Lung microvascular endothelial cell (primary cell): ENCODE results near the gene GFAP. TPM values are rescaled to one million over a fixed set of nuclear protein-coding genes. Genes with fewer than 3 reads are reported as not detected.
A peak's percentile ranks its signal among the peaks of the same experiment; 100 is the strongest.

Experiments
- DNase-seq, 2 donors: peaks; one replicate each; pipeline versions ENCODE4 v3.0.0 to v3.0.0-alpha.2; 2010; ENCODE audit warnings: low read depth in 2 of 2
- total RNA-seq: library from RNA; depleted of rRNA; stranded (reverse); fragments of >200 nt; gene quantifications from 2 replicates; pipeline ENCODE4 v1.2.1, GENCODE V29; 2014

GFAP gene
- total RNA-seq, 1 donor from 2014 or later = not detected

DNA sequence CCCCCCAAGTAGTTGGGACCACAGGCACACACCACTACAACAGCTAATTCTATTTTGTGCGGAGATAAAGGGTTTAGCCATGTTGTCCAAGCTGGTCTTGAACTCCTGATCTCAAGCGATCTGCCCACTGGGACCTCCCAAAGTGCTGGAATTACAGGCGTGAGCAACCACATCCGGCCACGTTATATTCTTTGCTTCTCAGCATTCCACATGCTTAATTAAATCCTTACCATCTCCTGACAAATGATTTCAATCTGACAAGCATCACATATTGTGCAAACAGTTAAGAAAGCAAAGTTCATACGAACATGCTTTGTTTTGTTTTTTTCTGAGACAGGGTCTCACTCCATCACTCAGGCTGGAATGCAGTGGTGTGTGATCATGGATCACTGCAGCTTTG lies 49.4 kb downstream of the GFAP start:
- DNase-seq = no peak

DNA sequence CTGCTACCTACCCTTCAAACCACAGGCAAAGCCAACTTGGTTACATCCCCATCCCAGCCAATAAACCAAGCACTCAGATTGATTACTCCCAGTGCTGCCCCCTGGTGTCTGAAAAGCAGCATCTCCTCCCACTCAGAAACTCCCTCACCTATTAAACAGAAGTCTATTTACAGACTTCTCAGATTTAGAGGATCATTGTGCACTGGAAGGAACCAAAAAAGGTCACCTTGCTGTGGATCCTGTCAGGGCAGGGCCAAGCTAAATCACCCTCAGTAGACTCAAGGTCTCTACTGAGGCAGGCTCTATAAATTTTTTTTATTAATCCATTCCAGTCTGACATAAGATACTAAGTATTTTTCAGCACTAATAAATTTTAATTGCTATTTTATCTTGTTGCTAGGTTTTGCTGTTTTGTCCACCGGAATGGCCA lies 50.1 kb downstream of the GFAP start:
- peak; percentile 79 to 83 for DNase-seq

DNA sequence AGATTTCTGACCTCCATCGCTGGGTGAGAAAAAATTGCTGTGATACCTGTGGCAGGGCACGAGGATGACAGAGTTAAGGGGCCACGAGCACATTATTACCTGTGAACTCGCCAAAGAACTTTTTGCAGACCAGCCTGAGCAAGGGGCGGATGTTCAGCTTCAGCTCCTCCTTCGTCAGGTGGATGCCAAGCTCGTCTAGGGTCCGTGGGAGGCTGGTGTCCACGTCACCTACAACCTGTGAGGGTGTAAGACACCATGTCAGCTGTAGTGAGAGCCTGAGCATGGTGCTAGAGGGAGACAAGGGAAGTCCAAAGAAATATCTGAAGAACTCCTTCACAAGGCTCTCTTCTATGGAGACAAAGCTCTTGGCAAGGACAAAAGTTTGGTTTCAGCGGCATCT lies 50.5 kb downstream of the GFAP start:
- DNase-seq = no peak

DNA sequence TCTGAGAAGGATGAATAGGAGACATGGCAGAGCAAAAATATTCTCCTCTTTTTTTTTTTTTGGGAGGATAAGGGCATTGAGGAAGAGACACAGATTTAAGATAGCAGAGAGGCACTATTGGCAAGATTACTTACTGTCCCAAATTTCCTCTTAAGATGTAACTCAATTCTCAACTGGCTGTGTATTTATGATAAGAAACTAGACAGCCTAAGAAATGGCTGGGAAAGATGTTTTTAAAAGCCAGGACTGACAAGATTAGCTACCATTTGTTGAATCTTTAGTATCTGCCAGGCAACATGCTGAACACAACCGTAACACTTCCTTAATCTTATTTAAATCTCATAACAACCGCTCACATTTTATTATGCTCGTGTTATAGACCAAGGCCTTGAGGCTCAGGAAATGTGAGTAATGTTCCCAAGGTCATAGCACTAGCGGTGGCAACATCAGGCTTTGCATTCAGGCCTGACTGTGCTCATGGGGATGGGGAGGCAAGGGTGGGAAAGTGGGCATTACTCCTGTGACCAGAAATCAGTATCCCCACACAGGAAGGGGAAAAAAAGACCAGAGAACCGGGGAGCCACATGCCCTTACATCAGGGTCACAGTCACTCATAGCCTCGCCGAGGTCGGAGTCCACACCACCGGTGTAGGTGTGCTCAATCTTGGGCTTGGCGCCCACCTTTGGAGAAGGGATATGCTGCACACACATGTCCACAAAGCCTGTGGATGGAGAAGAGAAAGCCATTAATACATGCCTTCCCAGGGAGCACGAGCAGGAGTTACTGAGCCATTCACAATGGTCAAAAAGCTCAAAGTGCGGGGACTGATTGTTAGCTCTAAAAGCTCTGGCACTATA lies 52.0 kb downstream of the GFAP start:
- DNase-seq = peak in 1 of 2 donors; percentile 72

DNA sequence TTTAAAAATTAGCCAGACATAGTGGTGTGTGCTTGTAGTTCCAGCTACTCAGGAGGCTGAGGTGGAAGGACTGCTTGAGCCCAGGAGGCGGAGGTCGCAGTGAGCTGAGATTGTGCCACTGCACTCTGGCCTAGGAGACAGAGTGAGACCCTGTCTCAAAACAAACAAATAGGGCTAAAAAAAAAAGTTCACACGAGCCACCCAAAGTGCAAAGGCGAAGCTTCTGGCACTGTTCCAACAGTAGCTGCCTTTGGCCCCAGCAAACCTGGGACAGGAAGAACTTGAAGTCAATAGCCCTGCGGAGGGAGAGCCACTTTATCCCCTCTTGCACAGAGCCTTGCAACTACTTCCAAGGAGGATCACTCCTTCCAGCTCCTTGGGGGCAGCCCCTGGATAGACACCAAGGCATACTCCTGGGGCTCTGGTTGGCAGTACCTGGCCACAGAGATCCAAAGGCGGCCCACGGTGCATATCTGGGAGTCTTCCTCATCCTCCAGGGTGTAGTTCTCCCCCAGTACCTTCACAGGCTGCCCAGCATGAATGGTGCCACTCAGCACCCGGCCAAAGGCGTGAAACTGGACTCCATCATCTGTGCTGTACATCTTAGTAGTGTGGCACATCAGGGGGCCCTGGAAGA lies 52.9 kb downstream of the GFAP start:
- DNase-seq = peak in 1 of 2 donors; percentile 7

- no peak for DNase-seq
These were observed 55.6 kb downstream of the GFAP start for GRCh38 chr17:44859701-44860100.

GRCh38 chr17:44854192-44854591 lies 61.1 kb downstream of the GFAP start:
- DNase-seq = no peak

Other genes starting within 250 kb of the GFAP start
- gene CCDC43, start 225.7 kb downstream of the GFAP start, total RNA-seq = 24.0 and 25.6 TPM in 2 replicates
- 1.6 and 2.2 TPM in 2 replicates for gene DBF4B, start 206.8 kb downstream of the GFAP start, total RNA-seq
- gene ADAM11, start 156.5 kb downstream of the GFAP start, total RNA-seq = under 0.01 TPM in 2 replicates
- 3.9 and 5.2 TPM in 2 replicates for gene GJC1, start 85.2 kb downstream of the GFAP start, total RNA-seq
- gene HIGD1B, start 67.6 kb downstream of the GFAP start, total RNA-seq = not detected in 2 replicates
- gene EFTUD2, start 16.1 kb downstream of the GFAP start, total RNA-seq = 116 and 136 TPM in 2 replicates
- gene KIF18B, start 32.3 kb upstream of the GFAP start, total RNA-seq = 0.60 and 1.3 TPM in 2 replicates
- gene C1QL1, start 52.8 kb upstream of the GFAP start, total RNA-seq = under 0.01 TPM in 1 of 2 replicates, not detected in the other
- 15.5 and 22.4 TPM in 2 replicates for gene DCAKD, start 136.1 kb upstream of the GFAP start, total RNA-seq
- 42.5 and 61.3 TPM in 2 replicates for gene NMT1, start 145.8 kb upstream of the GFAP start, total RNA-seq
- gene PLCD3, start 217.0 kb upstream of the GFAP start, total RNA-seq = 10.9 and 12.3 TPM in 2 replicates
- gene ACBD4, start 220.2 kb upstream of the GFAP start, total RNA-seq = 3.2 and 3.3 TPM in 2 replicates
- 4.8 and 7.1 TPM in 2 replicates for gene HEXIM1, start 233.0 kb upstream of the GFAP start, total RNA-seq
- gene HEXIM2, start 246.4 kb upstream of the GFAP start, total RNA-seq = 2.6 and 3.1 TPM in 2 replicates